Hematopoietic multipotent progenitor cell (in vitro differentiated cells): ENCODE measurements around the gene SNED1. TPM values are rescaled to one million over a fixed set of nuclear protein-coding genes. Genes with fewer than 3 reads are reported as not detected.

ENCODE experiments used
- DNase-seq, 3 donors: peaks; one replicate each; pipeline ENCODE4 v3.0.0-alpha.2; 2011 to 2015; ENCODE audit warnings: low read depth in 2 of 3, low spot score in 2 of 3
- total RNA-seq: library from RNA; depleted of rRNA; stranded (reverse); fragments of >200 nt; gene quantifications from one replicate; pipeline ENCODE4 v1.2.3, GENCODE V29; 2012

The SNED1 gene
- total RNA-seq, 1 donor, result 11.8 TPM

GRCh38 chr2:241065355-241065803, 67.0 kb downstream of the SNED1 start:
- no peak for DNase-seq

GRCh38 chr2:241066171-241066892, 67.9 kb downstream of the SNED1 start:
- no peak for DNase-seq

GRCh38 chr2:241066893-241067341, 68.5 kb downstream of the SNED1 start:
- DNase-seq, result no peak

- DNase-seq, result no peak
These were observed 69.2 kb downstream of the SNED1 start for GRCh38 chr2:241067501-241068135.

- no peak for DNase-seq
These were observed 69.9 kb downstream of the SNED1 start for GRCh38 chr2:241068136-241068941.

- no peak for DNase-seq
These were observed 70.8 kb downstream of the SNED1 start for GRCh38 chr2:241068942-241069810.

GRCh38 chr2:241069821-241070281, 71.4 kb downstream of the SNED1 start:
- no peak for DNase-seq

GRCh38 chr2:241070361-241070760, 71.9 kb downstream of the SNED1 start:
- DNase-seq, result no peak

GRCh38 chr2:241070811-241071676, 72.6 kb downstream of the SNED1 start:
- no peak for DNase-seq

- DNase-seq, result no peak
These were observed 73.3 kb downstream of the SNED1 start for GRCh38 chr2:241071677-241072111.

- DNase-seq, result no peak
These were observed 73.7 kb downstream of the SNED1 start for GRCh38 chr2:241072151-241072550.

GRCh38 chr2:241072553-241073165, 74.2 kb downstream of the SNED1 start:
- DNase-seq, result no peak

GRCh38 chr2:241073166-241074064, 75.0 kb downstream of the SNED1 start:
- DNase-seq, result no peak

GRCh38 chr2:241074065-241074818, 75.8 kb downstream of the SNED1 start:
- no peak for DNase-seq

GRCh38 chr2:241074901-241075540, 76.6 kb downstream of the SNED1 start:
- no peak for DNase-seq

- DNase-seq, result no peak
These were observed 82.2 kb downstream of the SNED1 start for GRCh38 chr2:241080405-241081189.
